Stimulated activated CD8-positive, alpha-beta memory T cell treated with anti-CD3 and anti-CD28 coated beads, Interleukin-4, amount 100 ng/mL, for 24 hours (primary cell): ENCODE results near the gene EIF4G3.

Source experiments
- DNase-seq: peaks from one replicate; pipeline ENCODE4 v3.0.0-alpha.2; 2020; ENCODE audit warnings: low read depth

EIF4G3 gene

DNA sequence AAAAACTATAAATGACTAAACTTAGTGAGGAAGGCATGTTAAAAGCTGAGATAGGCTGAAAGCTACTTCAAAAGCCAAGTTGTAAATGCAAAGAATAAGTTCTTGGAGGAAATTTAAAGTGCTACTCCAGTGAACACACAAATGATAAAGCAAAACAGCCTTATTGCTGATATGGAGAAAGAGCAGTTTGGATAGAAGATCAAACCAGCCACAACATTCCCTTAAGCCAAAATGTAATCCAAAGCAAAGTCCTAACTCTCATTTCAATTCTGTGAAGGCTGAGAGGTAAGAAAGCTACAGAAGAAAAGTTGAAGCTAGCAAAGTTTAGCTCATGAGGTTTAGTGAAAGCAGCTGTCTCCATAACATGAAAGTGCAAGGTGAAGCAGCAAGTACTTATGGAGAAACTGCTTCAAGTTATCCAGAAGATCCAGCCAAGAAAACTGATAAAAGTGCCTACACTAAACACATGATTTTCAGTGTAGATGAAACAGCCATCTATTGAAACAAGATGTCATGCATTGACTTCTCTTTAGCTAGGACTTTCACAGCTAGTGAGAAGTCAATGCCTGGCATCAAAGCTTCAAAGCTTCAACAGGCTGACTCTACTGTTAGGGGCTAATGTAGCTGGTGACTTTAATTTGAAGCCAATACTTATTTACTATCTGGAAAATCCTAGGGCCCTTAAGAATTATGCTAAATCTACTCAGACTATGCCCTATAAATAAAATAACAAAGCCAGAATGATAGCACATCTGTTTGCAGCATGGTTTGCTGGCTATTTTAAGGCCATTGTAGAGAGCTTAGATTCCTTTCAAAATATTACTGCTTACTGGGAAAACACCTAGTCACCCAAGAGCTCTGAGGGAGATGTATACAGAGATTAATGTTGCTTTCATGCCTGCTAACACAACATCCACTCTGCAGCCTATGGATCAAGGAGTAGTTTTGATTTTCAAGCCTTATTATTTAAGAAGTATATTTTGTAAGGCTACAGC, 188.6 kb downstream of the EIF4G3 start:
- no peak for DNase-seq

GRCh38 chr1:20983297-20983889, 193.3 kb downstream of the EIF4G3 start:
- no peak for DNase-seq

DNA sequence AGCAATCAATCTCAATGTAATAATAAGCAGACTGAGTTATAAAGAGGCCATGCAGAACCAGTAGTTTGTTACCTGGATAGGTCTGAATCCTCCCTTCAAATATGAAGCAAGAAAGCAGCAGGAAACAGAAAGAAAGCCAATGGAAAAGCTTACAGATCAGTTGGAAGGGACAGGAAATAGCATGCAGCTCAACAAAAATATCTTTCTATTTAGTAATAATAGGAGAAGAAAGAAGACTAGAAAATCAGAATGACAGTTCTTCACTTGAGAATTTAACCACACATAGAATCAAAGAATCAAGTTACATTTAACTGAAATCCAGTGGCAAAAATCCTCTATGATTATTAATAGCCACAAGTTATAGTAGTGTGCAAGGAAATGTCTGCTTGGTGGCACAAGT, 194.4 kb downstream of the EIF4G3 start:
- no peak for DNase-seq

GRCh38 chr1:20981915-20982314, 194.8 kb downstream of the EIF4G3 start:
- no peak for DNase-seq

DNA sequence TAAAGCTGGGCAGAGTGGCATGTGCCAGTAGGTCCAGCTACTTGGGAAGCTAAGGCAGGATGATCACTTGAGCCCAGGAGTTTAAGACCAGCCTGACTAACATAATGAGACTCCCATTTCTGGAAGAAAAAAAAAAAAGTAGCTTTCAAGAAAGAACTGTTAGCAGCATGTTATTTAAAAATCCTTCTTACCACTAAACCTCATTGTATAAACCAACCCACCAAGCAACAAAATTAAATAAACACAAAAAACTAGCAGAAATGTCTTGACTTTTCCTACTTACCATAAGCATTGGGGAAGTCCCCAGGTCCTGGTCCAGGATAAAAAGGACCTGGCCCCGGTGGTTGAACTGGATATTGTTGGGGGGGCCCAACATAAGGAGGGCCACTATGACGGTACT, 196.6 kb downstream of the EIF4G3 start:
- no peak for DNase-seq

DNA sequence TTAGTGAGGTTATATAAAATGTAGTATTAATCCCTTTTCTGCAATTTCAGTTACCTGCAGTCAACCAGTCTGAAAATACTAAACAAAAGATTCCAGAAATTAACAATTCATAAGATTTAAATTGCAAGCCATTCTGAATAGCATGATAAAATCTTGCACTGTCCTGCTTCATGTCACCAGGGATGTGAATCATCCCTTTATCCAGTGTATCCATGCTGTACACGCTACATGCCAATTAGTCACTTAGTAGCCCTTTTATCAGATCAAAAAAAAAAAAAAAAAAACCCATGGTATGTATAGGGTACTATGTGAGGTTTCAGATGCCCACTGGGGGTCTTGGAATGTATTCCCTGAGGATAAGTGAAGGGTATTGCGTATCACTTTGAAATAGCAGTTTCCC, 198.3 kb downstream of the EIF4G3 start:
- no peak for DNase-seq

DNA sequence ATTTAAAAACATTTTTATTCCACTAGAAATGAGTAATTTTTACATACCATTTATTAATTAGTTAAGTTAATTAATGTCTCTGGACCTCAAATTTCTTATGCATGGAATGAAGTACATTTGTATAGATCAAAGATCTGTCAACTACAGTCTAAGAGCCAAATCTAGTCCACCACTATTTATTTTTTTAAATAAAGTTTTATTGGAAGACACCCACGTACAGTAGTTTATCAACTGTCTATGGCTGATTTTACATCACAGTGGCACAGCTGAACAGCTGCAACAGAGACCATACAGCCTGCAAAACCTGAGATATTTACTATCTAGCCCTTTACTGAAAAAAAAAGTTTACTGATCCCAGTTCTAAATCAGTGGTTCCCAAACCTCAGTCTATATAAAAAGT, 201.0 kb downstream of the EIF4G3 start:
- DNase-seq = no peak

DNA sequence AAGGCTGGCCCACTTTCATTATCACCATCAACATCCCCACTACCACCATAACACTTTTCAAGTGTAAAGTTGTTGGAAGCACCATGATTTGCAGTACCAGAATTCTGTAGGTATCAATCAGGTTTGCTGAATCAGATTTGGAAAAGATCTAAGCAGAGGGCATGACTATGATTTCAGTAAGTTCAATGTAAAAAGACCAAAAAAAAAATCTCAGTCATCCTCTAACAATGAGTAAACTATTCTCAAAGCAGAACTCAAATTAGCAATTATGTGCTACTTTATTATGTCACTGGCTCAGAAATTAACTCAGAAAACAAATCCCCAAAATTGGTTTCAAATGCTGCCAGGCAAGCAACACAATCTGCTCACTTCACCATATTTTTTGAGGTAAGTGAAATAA, 201.7 kb downstream of the EIF4G3 start:
- DNase-seq = no peak

DNA sequence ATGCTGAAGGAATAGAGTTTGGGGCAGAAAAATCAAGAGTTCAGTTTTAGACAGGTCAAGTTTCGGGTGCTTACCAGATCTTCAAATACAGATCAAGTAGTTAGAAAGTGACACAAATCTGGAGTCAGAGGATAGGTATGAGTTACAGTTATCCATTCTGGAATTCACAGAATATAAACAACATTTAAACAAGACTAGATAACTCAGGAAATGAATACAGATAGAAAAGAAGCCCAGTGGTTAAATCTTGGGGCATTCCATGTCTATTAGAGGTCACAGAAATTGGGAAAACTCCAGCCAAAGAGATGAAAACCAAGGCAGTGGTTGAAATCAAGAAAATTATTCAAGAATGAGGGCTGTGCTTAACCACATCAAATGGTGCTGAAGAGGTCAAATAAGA, 202.6 kb downstream of the EIF4G3 start:
- DNase-seq = no peak

GRCh38 chr1:20972855-20973254, 203.8 kb downstream of the EIF4G3 start:
- DNase-seq = no peak

- no peak for DNase-seq
Measured at GRCh38 chr1:20964540-20965484, 211.9 kb downstream of the EIF4G3 start.

- no peak for DNase-seq
Measured at GRCh38 chr1:20962576-20963258, 214.0 kb downstream of the EIF4G3 start.

DNA sequence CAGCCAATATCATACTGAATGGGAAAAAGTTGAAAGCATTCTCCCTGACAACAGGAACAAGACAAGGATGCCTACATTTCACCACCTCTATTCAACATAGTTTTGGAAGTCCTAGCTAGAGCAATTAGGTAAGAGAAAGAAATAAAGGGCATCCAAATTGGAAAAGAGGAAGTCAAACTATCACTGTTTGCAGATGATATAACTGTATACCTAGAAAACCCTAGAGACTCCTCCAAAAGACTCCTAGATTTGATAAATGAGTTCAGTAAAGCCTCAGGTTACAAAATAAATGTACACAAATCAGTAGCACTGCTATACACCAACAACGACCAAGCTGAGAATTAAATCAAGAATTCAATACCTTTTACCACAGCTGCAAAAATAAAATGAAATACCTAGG, 218.3 kb downstream of the EIF4G3 start:
- DNase-seq = no peak

DNA sequence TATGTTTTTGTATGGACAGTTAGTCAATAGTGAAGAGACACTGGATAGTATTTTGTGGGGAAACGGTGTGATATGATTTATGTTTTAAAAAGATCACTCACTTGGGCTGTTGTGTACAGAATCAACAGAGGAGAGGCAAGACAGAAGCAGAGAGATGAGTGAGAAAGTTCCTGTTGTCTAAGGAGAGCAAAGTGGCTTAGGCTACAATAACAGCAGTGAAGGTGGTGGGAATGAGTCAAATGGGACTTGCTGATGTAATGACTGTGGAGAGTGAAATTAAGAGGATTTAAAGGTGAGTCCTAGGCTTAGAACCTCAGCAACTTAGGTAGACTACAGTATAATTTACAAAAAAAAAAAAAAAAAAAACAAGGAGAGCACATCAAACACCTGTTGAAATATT, 220.4 kb downstream of the EIF4G3 start:
- no peak for DNase-seq

GRCh38 chr1:20950679-20951078, 226.0 kb downstream of the EIF4G3 start:
- no peak for DNase-seq

GRCh38 chr1:20949871-20950590, 226.7 kb downstream of the EIF4G3 start:
- DNase-seq = no peak

- no peak for DNase-seq
Measured at GRCh38 chr1:20948101-20948500, 228.6 kb downstream of the EIF4G3 start.

DNA sequence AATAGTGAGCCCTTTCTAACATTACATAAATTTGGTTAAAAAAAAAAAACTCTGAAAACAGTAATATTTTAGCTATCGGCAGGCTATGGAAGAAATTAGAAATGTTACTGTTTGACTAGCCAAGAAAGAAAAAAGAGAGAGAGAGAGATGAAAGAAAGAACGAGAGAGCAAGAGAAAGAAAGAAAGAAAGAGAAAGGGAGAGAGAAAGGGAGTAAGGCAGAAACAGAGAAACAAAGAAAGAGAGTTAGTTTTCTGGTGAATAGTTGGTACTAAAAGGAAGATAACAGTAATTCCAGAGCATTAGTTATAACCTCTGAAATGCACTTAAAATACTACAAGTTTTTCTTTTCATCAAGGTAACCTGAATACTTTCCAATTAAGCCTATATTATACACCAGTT, 229.3 kb downstream of the EIF4G3 start:
- no peak for DNase-seq

GRCh38 chr1:20936621-20937020, 240.1 kb downstream of the EIF4G3 start:
- DNase-seq = no peak

GRCh38 chr1:20936216-20936615, 240.5 kb downstream of the EIF4G3 start:
- no peak for DNase-seq

DNA sequence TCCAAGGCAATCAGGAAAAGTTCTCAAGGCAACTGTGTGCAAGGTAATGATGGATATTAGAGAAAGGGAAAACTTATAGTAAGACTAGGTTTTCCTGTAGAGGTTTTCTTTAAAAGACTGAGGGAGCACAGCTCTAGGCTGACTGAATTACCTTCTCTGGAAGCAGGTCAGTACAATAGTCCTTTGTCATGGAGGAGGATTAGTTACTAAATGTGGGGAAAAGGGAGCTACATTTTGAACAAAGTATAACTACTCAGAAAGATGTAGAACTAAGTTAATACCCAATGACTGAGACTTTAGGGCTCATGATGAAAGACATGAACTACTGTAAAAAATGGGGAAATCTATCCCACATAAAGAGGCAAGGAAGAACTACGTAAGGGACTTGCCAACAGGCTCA, 241.0 kb downstream of the EIF4G3 start:
- no peak for DNase-seq
